ENCODE data around the gene PTCRA.
"Not testable (repeated sequence)": the region's sequence is repeated elsewhere in the genome, so short reads cannot be mapped to it uniquely, and the experiment has no call there.

Gene PTCRA

GRCh38 chr6:42904467-42904866 lies 11.4 kb upstream of the PTCRA start:
- DNase-seq: no peak

- no peak for DNase-seq
Observed at GRCh38 chr6:42907336-42907735, 8.5 kb upstream of the PTCRA start.

GRCh38 chr6:42909835-42910234 lies 6.0 kb upstream of the PTCRA start:
- no peak for DNase-seq

GRCh38 chr6:42911171-42912021 lies 4.5 kb upstream of the PTCRA start:
- DNase-seq: no peak

GRCh38 chr6:42914546-42914945 lies 1.3 kb upstream of the PTCRA start:
- no peak for DNase-seq

- DNase-seq: no peak
Observed at GRCh38 chr6:42916288-42916687, 435 bp downstream of the PTCRA start.

- DNase-seq: no peak
Observed at GRCh38 chr6:42921801-42922200, 5.9 kb downstream of the PTCRA start.

GRCh38 chr6:42923666-42924065 lies 7.8 kb downstream of the PTCRA start:
- no peak for DNase-seq

GRCh38 chr6:42925248-42925857 lies 9.5 kb downstream of the PTCRA start:
- no peak for DNase-seq

- DNase-seq: peak; percentile 83
Observed at GRCh38 chr6:42928986-42929820, 13.3 kb downstream of the PTCRA start, which contains the start of gene CNPY3. CNPY3 (plus strand) TSS chr6:42929480; CDS start chr6:42929571, 91 bp downstream.

- DNase-seq: no peak
Observed at GRCh38 chr6:42929821-42930360, 14.0 kb downstream of the PTCRA start.

GRCh38 chr6:42932412-42932811 lies 16.6 kb downstream of the PTCRA start:
- DNase-seq: no peak

- DNase-seq: no peak
Observed at GRCh38 chr6:42933205-42933604, 17.4 kb downstream of the PTCRA start.

- DNase-seq: no peak
Observed at GRCh38 chr6:42935322-42935721, 19.5 kb downstream of the PTCRA start.

GRCh38 chr6:42936398-42936797 lies 20.5 kb downstream of the PTCRA start:
- no peak for DNase-seq

GRCh38 chr6:42937548-42938427 lies 21.9 kb downstream of the PTCRA start:
- no peak for DNase-seq

GRCh38 chr6:42938428-42938796 lies 22.6 kb downstream of the PTCRA start:
- no peak for DNase-seq

- DNase-seq: no peak
Observed at GRCh38 chr6:42938987-42939809, 23.3 kb downstream of the PTCRA start.

GRCh38 chr6:42939810-42940167 lies 23.9 kb downstream of the PTCRA start:
- no peak for DNase-seq

- DNase-seq: no peak
Observed at GRCh38 chr6:42940493-42941045, 24.7 kb downstream of the PTCRA start.

- not testable (repeated sequence) for DNase-seq
Observed at GRCh38 chr6:42941356-42941755, 25.5 kb downstream of the PTCRA start.
